Suprapubic skin (tissue), 4 donors: Measurements from ENCODE around the gene ANKRD9. TPM values are rescaled to one million over a fixed set of nuclear protein-coding genes. Genes with fewer than 3 reads are reported as not detected.

ENCODE experiments used
- DNase-seq, 2 donors: peaks; one replicate each; pipeline ENCODE4 v3.0.0-alpha.2; 2019; ENCODE audit warnings: low spot score in 2 of 2
- H3K27ac ChIP-seq: fragments of 200-600 bp; sonication (generic); one replicate; pipeline ENCODE4 v1.5.1; 2019
- H3K27me3 ChIP-seq: fragments of 200-600 bp; sonication (generic); one replicate; pipeline ENCODE4 v1.5.1; 2019
- H3K36me3 ChIP-seq: fragments of 200-600 bp; sonication (generic); one replicate; pipeline ENCODE4 v1.5.1; 2019
- H3K4me1 ChIP-seq: fragments of 200-600 bp; sonication (generic); one replicate; pipeline ENCODE4 v1.5.1; 2019
- H3K4me3 ChIP-seq: fragments of 200-600 bp; sonication (generic); one replicate; pipeline ENCODE4 v1.5.1; 2019; ENCODE audit warnings: mild to moderate bottlenecking
- H3K9me3 ChIP-seq: fragments of 200-600 bp; sonication (generic); one replicate; pipeline ENCODE4 v1.5.1; 2019
- CTCF ChIP-seq, 2 donors: fragments of 200-600 bp in 1 of 2; fragments of 450-650 bp in 1 of 2; sonication (generic) in 1 of 2; IDR thresholded peaks; one replicate each; pipeline ENCODE4 v1.5.1; 2016 to 2019; ENCODE audit warnings: antibody characterized with exemption in 2 of 2, mild to moderate bottlenecking in 1 of 2, moderate library complexity in 1 of 2
- EP300 ChIP-seq: sonication (generic); formaldehyde crosslinking; IDR thresholded peaks from one replicate; pipeline ENCODE4 v1.6.1; 2017; ENCODE audit warnings: antibody characterized with exemption
- POLR2A ChIP-seq, 2 donors: fragments of 450-650 bp; IDR thresholded peaks; one replicate each; pipeline ENCODE4 v1.6.1; 2017; ENCODE audit warnings: antibody characterized with exemption in 2 of 2, mild to moderate bottlenecking in 2 of 2, moderate library complexity in 2 of 2
- POLR2AphosphoS5 ChIP-seq, 3 donors: sonication (generic); formaldehyde crosslinking; IDR thresholded peaks; one replicate each; pipeline ENCODE4 v1.6.1; 2017; ENCODE audit warnings: antibody characterized with exemption in 3 of 3
- WGBS: methylation state at CpG from one replicate; pipeline ENCODE4 v1.1.5; 2018; 5-methylcytosine and 5-hydroxymethylcytosine counted together
- total RNA-seq, 4 donors: library from RNA; depleted of rRNA; stranded (reverse); fragments of >200 nt; gene quantifications; one replicate each; pipeline ENCODE4 v1.1.0, GENCODE V29; 2016

Gene ANKRD9
- total RNA-seq, 4 donors from 2014 or later, result 48.4 to 60.1 (median 54.4) TPM

- peak overlapping the region; percentile 87 for H3K27ac ChIP-seq
- WGBS, result 61% methylated on average over 11 of the region's 19 CpGs
Measured at GRCh38 chr14:102510616-102511520, 1.3 kb upstream of the ANKRD9 start.

GRCh38 chr14:102508774-102509745 lies 516 bp downstream of the ANKRD9 start:
- TF ChIP-seq POLR2A (IDR thresholded peaks at IDR 0.05) (no peak), POLR2AphosphoS5 (IDR thresholded peaks at IDR 0.05) (peak in 2 of 3 donors; percentile 25 to 40), CTCF (IDR thresholded peaks at IDR 0.05) (no peak), EP300 (no peak)
- H3K27me3 ChIP-seq, result no peaks in the 10 kb centered on the region
- peak overlapping the region; percentile 91 for H3K27ac ChIP-seq
- peak overlapping the region; percentile 76 for H3K4me3 ChIP-seq
- peak; percentile 86 to 92 for DNase-seq
- peaks cover 11% of the 10 kb centered on the region for H3K36me3 ChIP-seq
- peaks cover 28% of the 10 kb centered on the region for H3K4me1 ChIP-seq
- H3K9me3 ChIP-seq, result no peaks in the 10 kb centered on the region
- WGBS, result 4% methylated on average over 27 of the region's 110 CpGs

More at GRCh38 chr14:102510616-102511520, 1.3 kb upstream of the ANKRD9 start:
- TF ChIP-seq POLR2A (IDR thresholded peaks at IDR 0.05), result no peak
- TF ChIP-seq POLR2AphosphoS5 (IDR thresholded peaks at IDR 0.05), result no peak
- no peak for TF ChIP-seq CTCF (IDR thresholded peaks at IDR 0.05)
- no peak for TF ChIP-seq EP300
- H3K27me3 ChIP-seq, result no peaks in the 10 kb centered on the region
- no peaks in the 10 kb centered on the region for H3K9me3 ChIP-seq
- H3K36me3 ChIP-seq, result peaks cover 11% of the 10 kb centered on the region
- DNase-seq, result peak in 1 of 2 donors; percentile 70
- peak overlapping the region; percentile 76 for H3K4me3 ChIP-seq
- peaks cover 28% of the 10 kb centered on the region for H3K4me1 ChIP-seq

- Histone ChIP-seq H3K4me3 (peak overlapping the region; percentile 76), H3K27me3 (no peaks in the 10 kb centered on the region), H3K27ac (peak overlapping the region; percentile 91), H3K36me3 (peaks cover 11% of the 10 kb centered on the region), H3K4me1 (peaks cover 28% of the 10 kb centered on the region), H3K9me3 (no peaks in the 10 kb centered on the region)
- no peak for TF ChIP-seq POLR2A (IDR thresholded peaks at IDR 0.05)
- TF ChIP-seq POLR2AphosphoS5 (IDR thresholded peaks at IDR 0.05), result no peak
- no peak for TF ChIP-seq EP300
- no peak for TF ChIP-seq CTCF (IDR thresholded peaks at IDR 0.05)
- 60% methylated on average over 5 of the region's 14 CpGs for whole genome bisulfite sequencing
- peak in 1 of 2 donors; percentile 78 for DNase-seq
Measured at GRCh38 chr14:102508410-102508773, 1.2 kb downstream of the ANKRD9 start.

GRCh38 chr14:102507857-102508312 lies 1.7 kb downstream of the ANKRD9 start:
- Histone ChIP-seq H3K27me3 (no peaks in the 10 kb centered on the region), H3K4me1 (peaks cover 28% of the 10 kb centered on the region), H3K27ac (peak overlapping the region; percentile 91), H3K4me3 (no peak overlapping the region), H3K36me3 (peaks cover 11% of the 10 kb centered on the region), H3K9me3 (no peaks in the 10 kb centered on the region)
- DNase-seq, result no peak
- 84% methylated on average over 20 of the region's 21 CpGs for WGBS
- no peak for TF ChIP-seq POLR2AphosphoS5 (IDR thresholded peaks at IDR 0.05)
- TF ChIP-seq POLR2A (IDR thresholded peaks at IDR 0.05), result no peak
- no peak for TF ChIP-seq EP300

GRCh38 chr14:102507081-102507856 lies 2.3 kb downstream of the ANKRD9 start:
- Histone ChIP-seq H3K27me3 (no peaks in the 10 kb centered on the region), H3K4me3 (no peak overlapping the region)

More at GRCh38 chr14:102507081-102507856, 2.3 kb downstream of the ANKRD9 start:
- Histone ChIP-seq H3K4me1 (peaks cover 31% of the 10 kb centered on the region), H3K9me3 (no peaks in the 10 kb centered on the region), H3K27ac (no peak overlapping the region), H3K36me3 (peaks cover 11% of the 10 kb centered on the region)
- TF ChIP-seq CTCF (IDR thresholded peaks at IDR 0.05) (no peak), EP300 (no peak), POLR2AphosphoS5 (IDR thresholded peaks at IDR 0.05) (no peak), POLR2A (IDR thresholded peaks at IDR 0.05) (no peak)
- 80% methylated on average over 76 of the region's 115 CpGs for WGBS
- DNase-seq, result no peak
